Mesenchymal stem cell (in vitro differentiated cells and primary cell): Measurements from ENCODE around the gene NANOS3.
A peak's percentile ranks its signal among the peaks of the same experiment; 100 is the strongest.

Experiments used
- DNase-seq: peaks from one replicate; pipeline ENCODE4 v3.0.0-alpha.2; 2013
- H2AFZ ChIP-seq: one replicate; pipeline ENCODE4 v1.6.1; 2013; ENCODE audit warnings: low read depth, mild to moderate bottlenecking, control low read depth, inconsistent platforms, low read length, moderate library complexity
- H2AK5ac ChIP-seq: 2 replicates; pipeline ENCODE4 v1.6.1; 2013; ENCODE audit warnings: low read length, moderate library complexity, mild to moderate bottlenecking, inconsistent platforms; ENCODE audit not compliant: severe bottlenecking
- H2BK120ac ChIP-seq: one replicate; pipeline ENCODE4 v1.6.1; 2013; ENCODE audit warnings: low read depth, mild to moderate bottlenecking, inconsistent platforms, low read length, moderate library complexity
- H2BK12ac ChIP-seq, 2 experiments: one replicate each; pipeline ENCODE4 v1.6.1; 2013; ENCODE audit warnings: inconsistent platforms in 2 of 2, low read length in 2 of 2, mild to moderate bottlenecking in 2 of 2, moderate library complexity in 2 of 2, control low read depth in 1 of 2
- H2BK15ac ChIP-seq: one replicate; pipeline ENCODE4 v1.6.1; 2013; ENCODE audit warnings: mild to moderate bottlenecking, low read depth, inconsistent platforms; ENCODE audit not compliant: poor library complexity, severe bottlenecking
- H2BK5ac ChIP-seq: 2 replicates; pipeline ENCODE4 v1.6.1; 2013; ENCODE audit warnings: low read depth, mild to moderate bottlenecking, low read length, control low read depth, inconsistent platforms; ENCODE audit not compliant: poor library complexity, severe bottlenecking
- H3K14ac ChIP-seq, 2 experiments: one replicate each; pipeline ENCODE4 v1.6.1; 2013; ENCODE audit warnings: inconsistent platforms in 2 of 2, low read length in 2 of 2, control low read depth in 1 of 2, mild to moderate bottlenecking in 1 of 2, moderate library complexity in 1 of 2
- H3K18ac ChIP-seq, 2 experiments: one replicate each; pipeline ENCODE4 v1.6.1; 2013; ENCODE audit warnings: inconsistent platforms in 2 of 2, low read length in 2 of 2, control low read depth in 1 of 2, low read depth in 1 of 2, mild to moderate bottlenecking in 1 of 2
- H3K23ac ChIP-seq, 2 experiments: one replicate each; pipeline ENCODE4 v1.6.1; 2013; ENCODE audit warnings: inconsistent platforms in 2 of 2, low read length in 2 of 2, mild to moderate bottlenecking in 2 of 2, moderate library complexity in 2 of 2, control low read depth in 1 of 2
- H3K27ac ChIP-seq: 2 replicates; pipeline ENCODE4 v1.5.1; 2013; ENCODE audit warnings: mild to moderate bottlenecking, moderate library complexity, low read length, control low read depth, inconsistent platforms; ENCODE audit not compliant: poor library complexity, severe bottlenecking
- H3K27me3 ChIP-seq, 2 experiments: 2 replicates each; pipeline versions ENCODE4 v1.6.1 to v1.7.0; 2013; ENCODE audit warnings: low read length in 2 of 2, mild to moderate bottlenecking in 2 of 2, moderate library complexity in 2 of 2, control low read depth in 1 of 2, inconsistent platforms in 1 of 2; ENCODE audit not compliant: control insufficient read depth in 1 of 2, insufficient read depth in 1 of 2
- H3K36me3 ChIP-seq, 2 experiments: 2 replicates each; pipeline versions ENCODE4 v1.6.1 to v1.7.0; 2013; ENCODE audit warnings: low read length in 2 of 2, control low read depth in 1 of 2, inconsistent platforms in 1 of 2, low read depth in 1 of 2, mild to moderate bottlenecking in 1 of 2; ENCODE audit not compliant: insufficient read depth in 2 of 2, control insufficient read depth in 1 of 2
- H3K4ac ChIP-seq, 2 experiments: one replicate each; pipeline ENCODE4 v1.6.1; 2013; ENCODE audit warnings: inconsistent platforms in 2 of 2, low read length in 2 of 2, mild to moderate bottlenecking in 2 of 2, moderate library complexity in 2 of 2, control low read depth in 1 of 2, low read depth in 1 of 2
- H3K4me1 ChIP-seq: 2 replicates; pipeline ENCODE4 v1.6.1; 2013; ENCODE audit warnings: low read depth, low read length, control low read depth; ENCODE audit not compliant: control insufficient read depth, insufficient read depth
- H3K4me2 ChIP-seq: 2 replicates; pipeline ENCODE4 v1.6.1; 2013; ENCODE audit warnings: low read length, mild to moderate bottlenecking, inconsistent platforms; ENCODE audit not compliant: poor library complexity, severe bottlenecking
- H3K4me3 ChIP-seq, 2 experiments: 2 replicates each; pipeline versions ENCODE4 v1.5.1 to v1.7.0; 2013; ENCODE audit warnings: low read length in 2 of 2, mild to moderate bottlenecking in 2 of 2, control low read depth in 1 of 2, low read depth in 1 of 2; ENCODE audit not compliant: insufficient read depth in 1 of 2
- H3K79me1 ChIP-seq: replicated peaks from 2 replicates; pipeline ENCODE4 v1.6.1; 2013; ENCODE audit warnings: mild to moderate bottlenecking, control low read depth, low read length, inconsistent platforms; ENCODE audit not compliant: poor library complexity, severe bottlenecking
- H3K9ac ChIP-seq: 2 replicates; pipeline ENCODE4 v1.7.0; 2013; ENCODE audit warnings: mild to moderate bottlenecking, low read length, moderate library complexity
- H3K9me3 ChIP-seq: 2 replicates; pipeline ENCODE4 v1.7.0; 2013; ENCODE audit warnings: mild to moderate bottlenecking, low read length; ENCODE audit not compliant: control insufficient read depth
- H4K8ac ChIP-seq: one replicate; pipeline ENCODE4 v1.6.1; 2013; ENCODE audit warnings: inconsistent platforms, mild to moderate bottlenecking, low read length, moderate library complexity
- H4K91ac ChIP-seq: one replicate; pipeline ENCODE4 v1.6.1; 2013; ENCODE audit warnings: mild to moderate bottlenecking, low read length, inconsistent platforms
- WGBS: methylation state at CpG from one replicate; pipeline ENCODE4 v1.1.7; 2013; ENCODE audit warnings: mixed read lengths; 5-methylcytosine and 5-hydroxymethylcytosine counted together

NANOS3 gene

GRCh38 chr19:13872339-13872694 is 4.6 kb upstream of the NANOS3 start:
- Histone ChIP-seq H3K27me3 (peaks cover 4 to 20% of the 10 kb centered on the region in 2 experiments), H3K4ac (no peak overlapping the region), H2BK120ac (no peak overlapping the region), H3K27ac (no peak overlapping the region), H2AK5ac (no peak overlapping the region), H3K9ac (peak overlapping the region; percentile 12), H2AFZ (no peak overlapping the region), H3K36me3 (no peaks in the 10 kb centered on the region), H3K4me3 (peak overlapping the region in 1 of 2 experiments; percentile 42), H2BK5ac (no peak overlapping the region), H4K91ac (no peak overlapping the region), H3K14ac (no peak overlapping the region), H3K18ac (no peak overlapping the region), H3K79me1 (peaks cover 1% of the 10 kb centered on the region), H3K4me2 (peak overlapping the region; percentile 76), H2BK15ac (no peak overlapping the region), H4K8ac (no peak overlapping the region), H3K4me1 (peaks cover 7% of the 10 kb centered on the region), H3K23ac (no peak overlapping the region), H2BK12ac (no peak overlapping the region), H3K9me3 (no peaks in the 10 kb centered on the region)
- 48% methylated on average over 5 of the region's 5 CpGs for WGBS
- DNase-seq: no peak

GRCh38 chr19:13872695-13873389 is 4.1 kb upstream of the NANOS3 start:
- H2BK12ac ChIP-seq: no peak overlapping the region
- H3K23ac ChIP-seq: no peak overlapping the region
- H3K9ac ChIP-seq: peak overlapping the region; percentile 12
- no peak for DNase-seq
- H3K4me2 ChIP-seq: peak overlapping the region; percentile 76
- H4K91ac ChIP-seq: no peak overlapping the region
- peaks cover 0 to 2% of the 10 kb centered on the region in 2 experiments for H3K36me3 ChIP-seq
- H3K9me3 ChIP-seq: no peaks in the 10 kb centered on the region
- H2BK120ac ChIP-seq: no peak overlapping the region
- no peak overlapping the region for H2BK5ac ChIP-seq
- H2AFZ ChIP-seq: peak overlapping the region; percentile 44
- peaks cover 1% of the 10 kb centered on the region for H3K79me1 ChIP-seq
- no peak overlapping the region for H3K27ac ChIP-seq
- H3K27me3 ChIP-seq: peaks cover 4 to 20% of the 10 kb centered on the region in 2 experiments
- no peak overlapping the region for H2AK5ac ChIP-seq
- peak overlapping the region; percentile 41 to 42 for H3K4me3 ChIP-seq
- WGBS: 4% methylated on average over 42 of the region's 45 CpGs
- H3K4ac ChIP-seq: no peak overlapping the region
- peak overlapping the region; percentile 45 for H4K8ac ChIP-seq
- H3K14ac ChIP-seq: no peak overlapping the region
- peaks cover 7% of the 10 kb centered on the region for H3K4me1 ChIP-seq
- peak overlapping the region; percentile 12 for H2BK15ac ChIP-seq
- H3K18ac ChIP-seq: peak overlapping the region in 1 of 2 experiments; percentile 68

- Histone ChIP-seq H3K23ac (no peak overlapping the region), H3K36me3 (peaks cover 0 to 2% of the 10 kb centered on the region in 2 experiments), H3K9ac (peak overlapping the region; percentile 64), H3K4me2 (no peak overlapping the region), H3K9me3 (no peaks in the 10 kb centered on the region), H2AFZ (no peak overlapping the region), H2BK15ac (peak overlapping the region; percentile 34), H2AK5ac (no peak overlapping the region), H3K4me1 (peaks cover 7% of the 10 kb centered on the region), H2BK120ac (no peak overlapping the region), H2BK12ac (no peak overlapping the region), H3K14ac (no peak overlapping the region), H3K18ac (no peak overlapping the region), H3K79me1 (peaks cover 1% of the 10 kb centered on the region), H3K4ac (no peak overlapping the region), H4K91ac (no peak overlapping the region), H3K4me3 (peak overlapping the region in 1 of 2 experiments; percentile 33), H3K27ac (no peak overlapping the region), H3K27me3 (peaks cover 4 to 20% of the 10 kb centered on the region in 2 experiments), H4K8ac (peak overlapping the region; percentile 2), H2BK5ac (no peak overlapping the region)
- 71% methylated on average over 35 of the region's 35 CpGs for whole genome bisulfite sequencing
- DNase-seq: no peak
Observed at GRCh38 chr19:13873834-13874515, 3.0 kb upstream of the NANOS3 start.

- no peak overlapping the region for H2BK15ac ChIP-seq
- no peak overlapping the region for H3K14ac ChIP-seq
- H4K91ac ChIP-seq: no peak overlapping the region
- H2AFZ ChIP-seq: no peak overlapping the region
- no peak overlapping the region for H3K4me2 ChIP-seq
- no peak overlapping the region for H2BK12ac ChIP-seq
- no peak overlapping the region for H2BK120ac ChIP-seq
- peaks cover 4 to 20% of the 10 kb centered on the region in 2 experiments for H3K27me3 ChIP-seq
- DNase-seq: no peak
- peaks cover 0 to 2% of the 10 kb centered on the region in 2 experiments for H3K36me3 ChIP-seq
- H3K4me1 ChIP-seq: peaks cover 13% of the 10 kb centered on the region
- no peak overlapping the region for H3K4ac ChIP-seq
- H3K9me3 ChIP-seq: no peaks in the 10 kb centered on the region
- no peak overlapping the region for H2BK5ac ChIP-seq
- no peak overlapping the region for H3K9ac ChIP-seq
- no peak overlapping the region for H3K23ac ChIP-seq
- no peak overlapping the region for H3K27ac ChIP-seq
- H3K4me3 ChIP-seq: no peak overlapping the region
- peaks cover 1% of the 10 kb centered on the region for H3K79me1 ChIP-seq
- H2AK5ac ChIP-seq: no peak overlapping the region
- no peak overlapping the region for H4K8ac ChIP-seq
- 95% methylated on average over 4 of the region's 5 CpGs for WGBS
- H3K18ac ChIP-seq: no peak overlapping the region
Observed at GRCh38 chr19:13875824-13876223, 1.1 kb upstream of the NANOS3 start.
